H9 (cell line): Measurements from ENCODE around the gene SH2D6. TPM values are rescaled to one million over a fixed set of nuclear protein-coding genes. Genes with fewer than 3 reads are reported as not detected.

ENCODE experiments used
- DNase-seq: peaks from one replicate; pipeline ENCODE4 v3.0.0-alpha.2; 2017
- H2AFZ ChIP-seq: one replicate; pipeline ENCODE4 v1.6.1; 2013; ENCODE audit warnings: mild to moderate bottlenecking, low read length, control low read depth, moderate library complexity
- H2AK5ac ChIP-seq: 2 replicates; pipeline ENCODE4 v1.6.1; 2013; ENCODE audit warnings: low read length, control low read depth, mixed read lengths; ENCODE audit not compliant: insufficient read length
- H2BK120ac ChIP-seq: one replicate; pipeline ENCODE4 v1.6.1; 2013; ENCODE audit warnings: low read depth, mild to moderate bottlenecking, low read length, control low read depth, inconsistent platforms; ENCODE audit not compliant: poor library complexity, severe bottlenecking
- H2BK12ac ChIP-seq: 2 replicates; pipeline ENCODE4 v1.6.1; 2013; ENCODE audit warnings: low read length, control low read depth, mixed read lengths, low read depth; ENCODE audit not compliant: insufficient read length
- H2BK15ac ChIP-seq: 2 replicates; pipeline ENCODE4 v1.6.1; 2013; ENCODE audit warnings: low read depth, low read length, control low read depth
- H2BK20ac ChIP-seq: one replicate; pipeline ENCODE4 v1.6.1; 2013; ENCODE audit warnings: low read depth, mild to moderate bottlenecking, low read length, control low read depth, inconsistent platforms; ENCODE audit not compliant: poor library complexity, severe bottlenecking
- H2BK5ac ChIP-seq: 2 replicates; pipeline ENCODE4 v1.6.1; 2013; ENCODE audit warnings: low read length, control low read depth, mixed read lengths; ENCODE audit not compliant: insufficient read length
- H3K14ac ChIP-seq: 2 replicates; pipeline ENCODE4 v1.6.1; 2013; ENCODE audit warnings: low read length, control low read depth; ENCODE audit not compliant: insufficient read depth
- H3K18ac ChIP-seq: 2 replicates; pipeline ENCODE4 v1.6.1; 2013; ENCODE audit warnings: low read depth, mild to moderate bottlenecking, mixed read lengths, low read length, control low read depth; ENCODE audit not compliant: insufficient read length
- H3K23ac ChIP-seq: 2 replicates; pipeline ENCODE4 v1.6.1; 2013; ENCODE audit warnings: low read length, control low read depth, mixed read lengths, low read depth; ENCODE audit not compliant: insufficient read length
- H3K23me2 ChIP-seq: 2 replicates; pipeline ENCODE4 v1.6.1; 2013; ENCODE audit warnings: low read depth, mild to moderate bottlenecking, mixed read lengths, low read length, control low read depth; ENCODE audit not compliant: insufficient read length, poor library complexity, severe bottlenecking
- H3K27ac ChIP-seq: 2 replicates; pipeline ENCODE4 v1.5.1; 2013; ENCODE audit warnings: low read length, control low read depth, mixed read lengths, low read depth; ENCODE audit not compliant: insufficient read length
- H3K27me3 ChIP-seq: 2 replicates; pipeline ENCODE4 v1.6.1; 2013; ENCODE audit warnings: low read length, control low read depth, inconsistent platforms; ENCODE audit not compliant: insufficient read depth
- H3K4ac ChIP-seq: 2 replicates; pipeline ENCODE4 v1.6.1; 2013; ENCODE audit warnings: low read depth, mild to moderate bottlenecking, control low read depth, inconsistent platforms, low read length, moderate library complexity
- H3K4me1 ChIP-seq: 2 replicates; pipeline ENCODE4 v1.6.1; 2013; ENCODE audit warnings: low read length, control low read depth, inconsistent platforms; ENCODE audit not compliant: insufficient read depth
- H3K4me2 ChIP-seq: 2 replicates; pipeline ENCODE4 v1.6.1; 2013; ENCODE audit warnings: low read length, control low read depth, mixed read lengths; ENCODE audit not compliant: insufficient read length, insufficient read depth
- H3K56ac ChIP-seq: 2 replicates; pipeline ENCODE4 v1.6.1; 2013; ENCODE audit warnings: low read depth, mild to moderate bottlenecking, mixed read lengths, low read length, control low read depth; ENCODE audit not compliant: insufficient read length
- H3K79me1 ChIP-seq: 2 replicates; pipeline ENCODE4 v1.6.1; 2013; ENCODE audit warnings: low read depth, mild to moderate bottlenecking, moderate library complexity, low read length, control low read depth, inconsistent platforms; ENCODE audit not compliant: insufficient read depth, poor library complexity, severe bottlenecking
- H3K79me2 ChIP-seq: 2 replicates; pipeline ENCODE4 v1.6.1; 2013; ENCODE audit warnings: low read length, control low read depth, inconsistent platforms; ENCODE audit not compliant: insufficient read depth
- H3K9ac ChIP-seq: 2 replicates; pipeline ENCODE4 v1.6.1; 2013; ENCODE audit warnings: low read length, control low read depth, mixed read lengths; ENCODE audit not compliant: insufficient read length; ENCODE audit errors: extremely low read depth
- H3K9me3 ChIP-seq: one replicate; pipeline ENCODE4 v1.6.1; 2013; ENCODE audit warnings: low read depth, low read length, inconsistent platforms; ENCODE audit not compliant: control insufficient read depth
- H3T11ph ChIP-seq: one replicate; pipeline ENCODE4 v1.6.1; 2013; ENCODE audit warnings: mild to moderate bottlenecking, low read length, control low read depth, inconsistent platforms
- H4K20me1 ChIP-seq: one replicate; pipeline ENCODE4 v1.6.1; 2013; ENCODE audit not compliant: control insufficient read depth, insufficient read length, insufficient read depth
- H4K5ac ChIP-seq: 2 replicates; pipeline ENCODE4 v1.6.1; 2013; ENCODE audit warnings: low read depth, mild to moderate bottlenecking, mixed read lengths, low read length, control low read depth; ENCODE audit not compliant: insufficient read length
- H4K8ac ChIP-seq: replicated peaks from 2 replicates; pipeline ENCODE4 v1.6.1; 2013; ENCODE audit warnings: low read length, control low read depth, mixed read lengths, low read depth; ENCODE audit not compliant: insufficient read length
- H4K91ac ChIP-seq: 2 replicates; pipeline ENCODE4 v1.6.1; 2013; ENCODE audit warnings: low read depth, mild to moderate bottlenecking, moderate library complexity, mixed read lengths, low read length, control low read depth; ENCODE audit not compliant: insufficient read length
- H3K27ac Mint-ChIP-seq, 3 experiments: 2 replicates in 2 of 3; 3 replicates in 1 of 3; pipeline ENCODE4 v1.8.0; 2020 to 2021; ENCODE audit warnings: mixed read lengths in 3 of 3, mild to moderate bottlenecking in 1 of 3, moderate library complexity in 1 of 3
- H3K27me3 Mint-ChIP-seq: 2 replicates; pipeline ENCODE4 v1.8.0; 2021; ENCODE audit warnings: low read depth, mild to moderate bottlenecking, moderate library complexity, mixed read lengths
- H3K36me3 Mint-ChIP-seq, 3 experiments: 2 replicates in 2 of 3; 3 replicates in 1 of 3; pipeline ENCODE4 v1.8.0; 2020 to 2021; ENCODE audit warnings: low read depth in 3 of 3, mixed read lengths in 3 of 3; ENCODE audit not compliant: insufficient read depth in 1 of 3
- H3K4me1 Mint-ChIP-seq, 2 experiments: 2 replicates each; pipeline ENCODE4 v1.8.0; 2020; ENCODE audit warnings: mixed read lengths in 2 of 2
- H3K4me3 Mint-ChIP-seq, 2 experiments: 2 replicates in 1 of 2; 3 replicates in 1 of 2; pipeline ENCODE4 v1.8.0; 2020 to 2021; ENCODE audit warnings: mild to moderate bottlenecking in 2 of 2, mixed read lengths in 2 of 2, moderate library complexity in 1 of 2
- H3K9me3 Mint-ChIP-seq, 2 experiments: 2 replicates in 1 of 2; 3 replicates in 1 of 2; pipeline ENCODE4 v1.8.0; 2020; ENCODE audit warnings: mild to moderate bottlenecking in 2 of 2, mixed read lengths in 2 of 2, moderate library complexity in 1 of 2
- CTCF ChIP-seq: fragments of 200-600 bp; sonication (generic); conservative IDR thresholded peaks from 3 replicates; pipeline ENCODE4 v1.8.0; 2021; ENCODE audit warnings: antibody characterized with exemption, mild to moderate bottlenecking
- WGBS: extraction: QIAGEN DNeasy Blood & Tissue Kit; methylation state at CpG from one replicate; pipeline ENCODE4 v1.1.7; 2013; ENCODE audit warnings: missing lambda C conversion rate, low lambda C conversion rate, mixed read lengths; ENCODE audit not compliant: insufficient read length; ENCODE audit errors: extremely low coverage; 5-methylcytosine and 5-hydroxymethylcytosine counted together
- total RNA-seq: library from RNA; stranded (reverse); gene quantifications from 2 replicates; pipeline ENCODE4 v1.2.1, GENCODE V29; 2021

Gene SH2D6
- total RNA-seq, 1 experiment from 2014 or later = 0.61 TPM

DNA sequence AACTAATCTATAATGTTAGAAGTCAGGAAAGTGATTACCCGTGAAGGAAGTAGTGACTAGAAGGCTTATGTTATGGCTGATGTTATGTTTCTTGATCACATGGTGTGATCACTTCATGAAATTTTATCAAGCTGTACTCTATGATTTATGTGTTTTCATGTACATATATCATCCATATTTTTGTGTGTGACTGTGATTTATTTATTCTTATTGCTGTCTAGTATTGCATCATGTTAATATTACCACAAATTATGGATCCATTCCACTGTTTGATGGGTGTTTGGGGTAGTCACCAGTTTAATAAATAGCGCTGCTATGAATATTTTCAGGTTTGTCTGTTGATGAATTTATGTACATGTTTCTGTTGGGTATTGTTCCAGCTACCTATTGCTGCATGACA, 59.4 kb downstream of the SH2D6 start:
- no CpG with 5 or more reads among the region's 2 CpGs for WGBS
- no peak for DNase-seq
- peaks cover 5 to 11% of the 10 kb centered on the region in 2 experiments for H3K4me1 Mint-ChIP-seq
- H3K23ac ChIP-seq = no peak overlapping the region
- no peak overlapping the region for H2AFZ ChIP-seq
- peaks cover 2% of the 10 kb centered on the region for H3K23me2 ChIP-seq
- H3K9me3 ChIP-seq = no peaks in the 10 kb centered on the region
- H3K56ac ChIP-seq = no peak overlapping the region
- no peaks in the 10 kb centered on the region; the same call in 1 of the 2 replicates for H3K27me3 Mint-ChIP-seq
- 0 out of 2 replicates have a peak, but pooled peaks cover 3% of the 10 kb centered on the region for H3K4me1 ChIP-seq
- H3K14ac ChIP-seq = no peak overlapping the region
- no peak overlapping the region for H4K91ac ChIP-seq
- H3K9me3 Mint-ChIP-seq = no peaks in the 10 kb centered on the region
- H3K27ac ChIP-seq = no peak overlapping the region
- no peak overlapping the region for H2BK15ac ChIP-seq
- H3K36me3 Mint-ChIP-seq = no peaks in the 10 kb centered on the region
- H3K4me2 ChIP-seq = no peak overlapping the region
- H3K4ac ChIP-seq = no peak overlapping the region
- no peak overlapping the region for H3T11ph ChIP-seq
- H3K27me3 ChIP-seq = no peaks in the 10 kb centered on the region
- no peak overlapping the region for H2BK5ac ChIP-seq
- H3K4me3 Mint-ChIP-seq = no peak overlapping the region
- no peak overlapping the region for H3K9ac ChIP-seq
- H4K8ac ChIP-seq = no peak overlapping the region
- no peak overlapping the region for H3K27ac Mint-ChIP-seq
- no peaks in the 10 kb centered on the region for H3K79me2 ChIP-seq
- H3K18ac ChIP-seq = no peak overlapping the region
- TF ChIP-seq CTCF = no peak
- no peak overlapping the region for H2BK12ac ChIP-seq
- H4K20me1 ChIP-seq = no peaks in the 10 kb centered on the region
- no peak overlapping the region for H4K5ac ChIP-seq
- no peaks in the 10 kb centered on the region for H3K79me1 ChIP-seq
- H2AK5ac ChIP-seq = no peak overlapping the region
- H2BK20ac ChIP-seq = no peak overlapping the region
- H2BK120ac ChIP-seq = no peak overlapping the region
